Effector memory CD8-positive, alpha-beta T cell (primary cell): Measurements from ENCODE around the gene CDK11B.

ENCODE experiments used
- ATAC-seq: fragments of 150-1000 bp; cut with Tn5 transposase; replicated peaks from 2 replicates; pipeline ENCODE4 v1.10.0; 2021; ENCODE audit warnings: mild to moderate bottlenecking, moderate library complexity
- DNase-seq, 3 experiments: peaks; one replicate each; pipeline ENCODE4 v3.0.0; 2021
- H3K27ac Mint-ChIP-seq, 2 donors: one replicate each; pipeline ENCODE4 v1.8.0; 2022; ENCODE audit warnings: mild to moderate bottlenecking in 2 of 2, mixed read lengths in 2 of 2, moderate library complexity in 2 of 2
- H3K27me3 Mint-ChIP-seq, 2 donors: one replicate each; pipeline ENCODE4 v1.8.0; 2022; ENCODE audit warnings: mixed read lengths in 2 of 2
- H3K36me3 Mint-ChIP-seq: one replicate; pipeline ENCODE4 v1.8.0; 2022; ENCODE audit warnings: mild to moderate bottlenecking, moderate library complexity, mixed read lengths; ENCODE audit not compliant: insufficient read depth
- H3K4me1 Mint-ChIP-seq, 2 donors: one replicate each; pipeline ENCODE4 v1.8.0; 2022; ENCODE audit warnings: low read depth in 2 of 2, mixed read lengths in 2 of 2
- H3K4me3 Mint-ChIP-seq, 2 donors: one replicate each; pipeline ENCODE4 v1.8.0; 2022; ENCODE audit warnings: mild to moderate bottlenecking in 2 of 2, mixed read lengths in 2 of 2, moderate library complexity in 2 of 2
- H3K9me3 Mint-ChIP-seq, 2 donors: one replicate each; pipeline ENCODE4 v1.8.0; 2022; ENCODE audit warnings: mixed read lengths in 2 of 2

The CDK11B gene

GRCh38 chr1:1594602-1595260 is 64.1 kb downstream of the CDK11B start:
- ATAC-seq = no peak
- Mint-ChIP-seq H3K27me3 (peaks cover 0 to 4% of the 10 kb centered on the region in 2 donors), H3K36me3 (peaks cover 7% of the 10 kb centered on the region), H3K27ac (no peak overlapping the region), H3K9me3 (no peaks in the 10 kb centered on the region), H3K4me3 (no peak overlapping the region), H3K4me1 (peaks cover 4 to 6% of the 10 kb centered on the region in 2 donors)
- no peak for DNase-seq

GRCh38 chr1:1593834-1594601 is 64.8 kb downstream of the CDK11B start:
- Mint-ChIP-seq H3K27me3 (peaks cover 0 to 8% of the 10 kb centered on the region in 2 donors), H3K4me3 (no peak overlapping the region)

GRCh38 chr1:1591452-1591851 is 67.4 kb downstream of the CDK11B start:
- Mint-ChIP-seq H3K4me1 (no peaks in the 10 kb centered on the region), H3K27ac (no peak overlapping the region), H3K9me3 (no peaks in the 10 kb centered on the region), H3K36me3 (peaks cover 3% of the 10 kb centered on the region), H3K27me3 (peaks cover 5 to 20% of the 10 kb centered on the region in 2 donors), H3K4me3 (no peak overlapping the region)
- DNase-seq (no peak), ATAC-seq (no peak)

More at GRCh38 chr1:1593834-1594601, 64.8 kb downstream of the CDK11B start:
- no peak overlapping the region for H3K27ac Mint-ChIP-seq
- no peak for ATAC-seq
- H3K9me3 Mint-ChIP-seq = no peaks in the 10 kb centered on the region
- H3K4me1 Mint-ChIP-seq = peaks cover 3 to 4% of the 10 kb centered on the region in 2 donors
- peaks cover 6% of the 10 kb centered on the region for H3K36me3 Mint-ChIP-seq
- DNase-seq = no peak
